Ramos (cell line): ENCODE data around the gene STN1.

Experiments used
- in situ Hi-C: fragments of 300-500 bp; cut with MboI; formaldehyde crosslinking; loops from one replicate; pipeline ENCODE4 v1.14.3; 2022; ENCODE audit warnings: low sequenced_read_pairs; ENCODE audit not compliant: unreplicated experiment

The STN1 gene

GRCh38 chr10:103918053-103918846, at the start of gene STN1:
TSS of gene STN1 (minus strand) at chr10:103918184. CDS start at chr10:103917594, 590 bp downstream.
- in situ Hi-C loops = no loop called here

GRCh38 chr10:103967448-103968071, 49.6 kb upstream of the STN1 start:
- in situ Hi-C loops = loop anchor here (10.0 kb wide), 1 partner anchor 157 kb away; the partner anchor contains the start of gene SFR1

DNA sequence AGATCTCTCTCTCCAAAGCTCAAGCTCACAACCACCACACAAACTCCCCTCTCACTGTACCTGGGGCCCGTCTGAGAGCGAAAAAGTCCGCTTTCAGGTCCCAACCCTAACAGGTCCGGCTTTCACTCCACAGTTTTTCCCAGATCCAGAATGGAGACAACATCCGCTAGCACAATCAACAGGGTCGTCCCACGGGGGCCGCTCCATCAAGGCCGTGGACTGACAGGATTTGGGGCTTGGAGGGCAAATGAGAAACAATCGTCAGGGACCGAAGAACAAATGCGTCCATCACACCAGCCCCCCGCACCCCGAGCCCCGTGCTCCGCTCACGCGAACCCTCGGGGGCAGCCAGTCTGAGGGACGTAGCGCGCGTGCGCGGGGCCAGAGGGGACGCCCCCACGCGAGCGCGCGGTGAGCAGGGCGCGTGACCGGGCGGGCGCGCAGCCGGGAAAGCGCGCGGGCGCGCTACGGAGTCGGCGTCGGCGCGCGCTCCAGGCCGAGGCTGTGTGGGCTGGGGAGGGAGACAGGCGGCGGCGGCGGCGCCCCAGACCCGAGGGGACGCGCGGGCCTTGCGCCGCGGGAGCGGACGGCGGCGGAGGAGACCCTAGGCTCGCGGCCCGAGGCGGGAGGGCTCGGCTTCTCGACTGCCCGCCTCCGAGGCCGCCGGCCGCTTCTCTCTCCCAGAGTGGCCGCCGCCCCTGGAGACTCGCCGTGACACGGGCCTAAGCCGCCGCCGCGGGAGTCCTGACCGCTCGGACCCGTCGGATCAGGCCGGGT, 48.9 kb upstream of the STN1 start, which contains the start of gene SLK:
SLK (plus strand) TSS at position 470 of the 777 bp plus-strand sequence. CDS start 606 bp downstream, outside the sequence.
- in situ Hi-C loops = loop anchor here (10.0 kb wide), 1 partner anchor 158 kb away; the partner anchor contains the start of gene SFR1

- in situ Hi-C loops = loop anchor here (10.0 kb wide), 1 partner anchor 165 kb away; the partner anchor contains the start of gene SFR1
Observed at GRCh38 chr10:103960103-103960502, 42.1 kb upstream of the STN1 start.

DNA sequence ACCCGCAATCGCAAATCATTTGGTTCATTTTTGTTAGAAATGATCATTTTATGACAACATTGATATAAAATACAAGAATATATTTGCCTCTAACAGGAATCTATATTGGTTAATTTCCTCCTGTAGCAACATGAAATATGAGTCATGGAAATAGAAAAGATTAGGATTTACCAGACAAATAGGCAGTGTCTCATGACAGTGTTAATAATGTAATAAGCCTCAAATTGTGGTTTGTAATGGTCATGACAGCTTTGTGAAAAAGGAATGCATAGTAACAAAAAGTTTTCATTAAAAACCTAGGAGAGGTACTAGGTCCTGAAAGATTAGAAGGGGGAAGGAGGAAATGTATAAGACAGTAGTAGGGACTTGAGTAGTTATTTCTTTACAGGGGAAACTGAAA, 41.0 kb upstream of the STN1 start:
- in situ Hi-C loops = no loop called here

- in situ Hi-C loops = no loop called here
Observed at GRCh38 chr10:103954543-103954942, 36.6 kb upstream of the STN1 start.

DNA sequence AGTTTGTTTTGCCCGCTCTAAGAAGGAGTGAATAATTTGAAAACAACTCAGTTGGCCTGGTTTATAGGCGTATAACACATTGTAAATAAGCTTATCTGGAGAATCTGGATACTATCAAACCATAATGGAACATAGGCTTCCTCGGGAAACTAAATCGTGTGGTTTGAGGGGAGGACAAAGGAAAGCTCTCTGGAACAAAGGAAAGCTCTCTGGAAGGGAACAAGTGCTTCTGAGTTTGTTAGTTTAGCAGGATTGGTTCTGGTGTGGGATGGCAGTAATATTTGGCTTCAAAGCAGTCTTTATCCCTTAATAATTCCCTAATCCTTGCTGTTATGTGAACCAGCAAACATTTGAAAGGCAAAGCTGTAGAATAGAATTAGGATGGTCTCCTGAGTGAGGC, 34.0 kb upstream of the STN1 start:
- in situ Hi-C loops = no loop called here

- in situ Hi-C loops = no loop called here
Observed at GRCh38 chr10:103951183-103951582, 33.2 kb upstream of the STN1 start.

DNA sequence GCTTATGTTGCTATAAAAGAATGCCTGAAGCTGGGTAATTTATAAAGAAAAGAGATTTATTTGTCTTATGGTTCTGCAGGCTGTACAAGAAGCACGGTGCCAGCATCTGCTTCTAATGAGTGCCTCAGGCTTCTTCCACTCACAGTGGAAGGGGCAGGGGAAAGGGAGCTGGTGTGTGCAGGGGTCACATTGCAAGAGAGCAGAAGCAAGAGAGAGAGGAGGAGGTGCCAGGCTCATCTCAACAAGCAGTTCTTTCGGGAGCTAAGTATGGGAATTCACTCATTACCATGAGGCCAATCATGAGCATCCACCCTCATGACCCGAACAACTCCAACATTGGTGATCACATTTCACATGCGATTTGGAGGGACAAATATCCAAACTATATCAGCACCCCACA, 31.7 kb upstream of the STN1 start:
- in situ Hi-C loops = no loop called here

GRCh38 chr10:103947799-103948516, 30.0 kb upstream of the STN1 start:
- in situ Hi-C loops = no loop called here

- in situ Hi-C loops = no loop called here
Observed at GRCh38 chr10:103942866-103943265, 24.9 kb upstream of the STN1 start.

DNA sequence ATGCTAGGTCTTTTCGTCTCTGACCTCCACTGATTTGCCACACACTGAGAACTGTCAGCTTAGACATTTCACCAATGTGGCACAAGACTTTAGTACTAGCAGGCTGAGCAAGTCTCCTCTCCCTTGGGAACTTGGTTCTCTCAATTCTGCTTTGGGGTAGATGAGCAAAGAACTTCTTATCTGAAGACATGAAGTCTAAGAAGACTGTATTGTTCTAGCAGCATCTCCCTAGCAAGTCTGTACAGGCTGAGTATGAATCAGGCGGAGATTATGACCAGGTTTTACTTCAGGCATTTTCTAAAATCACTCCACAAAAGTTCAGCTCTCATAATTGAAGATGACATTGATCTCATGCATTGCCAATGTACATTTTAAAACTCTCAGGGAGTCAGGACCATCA, 23.8 kb upstream of the STN1 start:
- in situ Hi-C loops = no loop called here

GRCh38 chr10:103939522-103939921, 21.5 kb upstream of the STN1 start:
- in situ Hi-C loops = no loop called here

- in situ Hi-C loops = no loop called here
Observed at GRCh38 chr10:103936022-103936421, 18.0 kb upstream of the STN1 start.

DNA sequence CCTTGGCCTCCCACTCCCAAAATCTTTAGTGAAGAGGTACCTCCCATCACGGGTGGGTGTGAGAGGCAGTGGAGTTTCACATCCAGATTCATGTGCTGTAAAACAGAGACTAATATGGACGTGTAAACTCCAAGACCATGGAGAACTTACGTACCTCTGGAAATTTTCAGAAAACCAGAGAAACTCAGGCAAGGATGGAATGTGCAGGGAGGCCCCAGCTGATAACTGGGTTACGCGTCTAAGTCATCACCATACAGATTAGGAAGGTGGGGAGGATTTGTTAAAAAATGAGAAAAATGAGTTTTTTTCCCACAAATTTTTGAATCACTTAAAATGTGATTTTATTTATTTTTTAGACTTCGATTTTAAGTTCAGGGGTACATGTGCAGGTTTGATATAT, 16.3 kb upstream of the STN1 start:
- in situ Hi-C loops = no loop called here

DNA sequence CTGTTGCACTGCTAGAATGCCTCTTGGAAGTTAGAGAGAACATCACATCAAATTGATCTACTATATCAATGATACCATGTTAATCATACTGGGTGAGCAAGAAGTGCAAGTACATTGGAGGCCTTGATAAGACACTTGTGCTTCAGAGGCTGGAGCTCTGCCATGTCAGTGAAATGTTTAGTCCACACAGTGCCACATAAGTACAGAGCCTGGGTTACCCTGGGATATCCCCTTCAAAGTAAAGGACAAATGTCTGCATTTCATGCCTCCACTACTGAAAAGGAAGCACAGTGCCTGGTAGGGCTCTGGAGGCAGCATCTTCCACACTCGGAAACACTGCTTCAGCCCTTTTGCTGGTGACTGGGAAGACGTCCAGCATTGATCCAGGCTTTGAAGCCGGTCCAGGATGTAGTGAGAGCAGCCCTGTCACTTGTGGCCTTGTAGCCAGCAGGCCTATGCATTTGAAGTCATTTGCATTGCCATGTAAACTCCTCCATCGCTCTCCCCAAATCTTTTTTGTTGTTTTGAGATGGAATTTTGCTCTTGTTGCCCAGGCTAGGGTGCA, 15.7 kb upstream of the STN1 start:
- in situ Hi-C loops = no loop called here

- in situ Hi-C loops = no loop called here
Observed at GRCh38 chr10:103932971-103933370, 15.0 kb upstream of the STN1 start.

DNA sequence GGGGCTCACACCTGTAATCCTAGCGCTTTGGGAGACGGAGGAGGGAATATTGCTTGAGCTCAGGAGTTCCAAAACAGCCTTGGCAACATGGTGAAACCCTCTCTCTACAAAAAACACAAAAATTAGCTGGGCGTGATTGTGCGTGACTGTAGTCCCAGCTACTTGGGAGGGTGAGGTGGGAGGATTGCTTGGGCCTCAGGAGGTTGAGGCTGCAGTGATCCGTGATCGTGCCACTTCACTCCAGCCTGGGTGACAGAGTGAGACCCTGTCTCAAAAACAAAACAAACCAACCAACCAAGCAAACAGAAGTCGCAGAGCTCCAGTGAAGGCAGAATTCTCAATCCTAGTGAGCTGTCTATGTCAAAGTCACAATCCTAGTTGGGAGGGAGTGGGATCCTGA, 14.3 kb upstream of the STN1 start:
- in situ Hi-C loops = no loop called here

DNA sequence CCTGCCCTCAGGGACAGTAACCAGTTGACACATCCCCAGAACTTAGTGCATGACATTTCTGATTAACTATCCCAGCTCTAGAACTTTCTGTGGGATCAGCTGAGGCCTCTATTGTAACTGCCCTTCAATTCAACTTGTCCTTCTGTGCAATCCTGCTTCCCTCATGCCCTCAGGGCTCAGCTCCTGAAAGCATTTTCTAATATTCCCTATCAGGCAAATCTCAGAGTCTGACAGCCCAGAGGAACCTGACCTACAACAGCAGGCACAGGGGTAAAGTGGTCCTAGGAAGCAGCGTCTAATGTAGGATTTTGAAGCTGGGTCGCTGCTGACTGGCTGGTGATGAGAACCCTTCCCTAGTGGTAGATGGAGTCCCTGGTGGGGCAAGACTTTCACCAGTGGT, 13.6 kb upstream of the STN1 start:
- in situ Hi-C loops = no loop called here

DNA sequence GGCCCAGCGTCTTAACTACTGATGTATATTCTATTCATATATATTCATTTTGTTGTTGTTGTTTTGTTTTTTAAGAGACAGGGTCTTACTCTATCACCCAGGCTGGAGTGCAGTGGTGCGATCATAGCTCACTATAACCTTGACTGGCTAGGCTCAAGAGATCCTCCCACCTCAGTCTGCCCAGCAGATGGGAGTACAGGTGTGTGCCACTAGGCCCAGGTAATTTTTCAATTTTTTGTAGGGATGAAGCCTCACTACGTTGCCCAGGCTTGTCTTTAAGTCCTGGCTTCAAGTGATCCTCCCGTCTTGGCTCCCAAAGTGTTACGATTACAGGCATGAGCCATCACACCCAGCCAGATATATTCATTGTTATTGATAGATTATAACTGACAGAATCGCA, 12.9 kb upstream of the STN1 start:
- in situ Hi-C loops = no loop called here
